Subcutaneous adipose tissue (tissue), 4 donors: ENCODE results near the gene ABCA4. TPM values are rescaled to one million over a fixed set of nuclear protein-coding genes. Genes with fewer than 3 reads are reported as not detected.

Source experiments
- total RNA-seq, 4 donors: library from RNA; depleted of rRNA; stranded (reverse); fragments of >200 nt; gene quantifications; one replicate each; pipeline ENCODE4 v1.1.0, GENCODE V29; 2016
- TF ChIP-seq, protein P1 (sequence below): fragments of 450-650 bp; IDR thresholded peaks from one replicate; pipeline ENCODE4 v1.5.1; 2016; ENCODE audit warnings: low read depth, mild to moderate bottlenecking, control low read depth, antibody characterized with exemption, moderate library complexity

Gene ABCA4
- total RNA-seq, 4 donors from 2014 or later = 0.16 to 0.51 (median 0.30) TPM

DNA sequence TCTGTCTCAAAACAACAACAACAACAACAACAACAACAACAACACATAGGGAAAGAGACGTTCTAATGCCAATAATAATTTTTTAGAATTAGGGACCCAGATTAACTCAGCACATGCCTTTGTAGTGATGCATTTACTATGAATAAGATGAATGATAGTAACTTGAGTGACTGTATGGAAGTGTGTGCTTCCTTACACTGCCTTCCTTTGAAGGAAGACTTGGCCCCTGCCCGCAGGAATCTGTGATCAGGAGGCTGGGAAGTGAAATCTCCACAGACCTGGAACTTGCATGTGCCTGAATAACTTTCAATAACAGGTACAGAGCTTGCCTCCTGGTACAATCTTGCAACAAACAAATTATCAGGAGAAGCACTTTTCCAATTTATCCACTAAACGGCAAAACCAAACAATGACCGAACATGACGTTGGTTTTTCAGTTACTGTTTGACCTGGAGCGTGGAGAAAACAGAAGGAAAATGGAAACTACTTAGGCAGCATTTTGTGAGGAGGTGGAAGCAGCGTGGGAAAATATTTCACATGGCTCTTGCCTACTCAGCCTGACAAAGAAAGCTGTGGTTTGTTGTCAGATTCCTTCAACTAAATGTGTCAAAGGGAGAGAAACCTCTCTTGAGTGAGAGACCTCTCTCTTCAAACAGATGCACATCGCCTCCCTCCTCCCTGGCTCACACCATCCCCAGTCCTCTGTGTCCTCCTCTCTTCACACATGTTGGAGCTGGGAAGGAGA, 10.1 kb upstream of the ABCA4 start:
- TF ChIP-seq, protein P1, sequence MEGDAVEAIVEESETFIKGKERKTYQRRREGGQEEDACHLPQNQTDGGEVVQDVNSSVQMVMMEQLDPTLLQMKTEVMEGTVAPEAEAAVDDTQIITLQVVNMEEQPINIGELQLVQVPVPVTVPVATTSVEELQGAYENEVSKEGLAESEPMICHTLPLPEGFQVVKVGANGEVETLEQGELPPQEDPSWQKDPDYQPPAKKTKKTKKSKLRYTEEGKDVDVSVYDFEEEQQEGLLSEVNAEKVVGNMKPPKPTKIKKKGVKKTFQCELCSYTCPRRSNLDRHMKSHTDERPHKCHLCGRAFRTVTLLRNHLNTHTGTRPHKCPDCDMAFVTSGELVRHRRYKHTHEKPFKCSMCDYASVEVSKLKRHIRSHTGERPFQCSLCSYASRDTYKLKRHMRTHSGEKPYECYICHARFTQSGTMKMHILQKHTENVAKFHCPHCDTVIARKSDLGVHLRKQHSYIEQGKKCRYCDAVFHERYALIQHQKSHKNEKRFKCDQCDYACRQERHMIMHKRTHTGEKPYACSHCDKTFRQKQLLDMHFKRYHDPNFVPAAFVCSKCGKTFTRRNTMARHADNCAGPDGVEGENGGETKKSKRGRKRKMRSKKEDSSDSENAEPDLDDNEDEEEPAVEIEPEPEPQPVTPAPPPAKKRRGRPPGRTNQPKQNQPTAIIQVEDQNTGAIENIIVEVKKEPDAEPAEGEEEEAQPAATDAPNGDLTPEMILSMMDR = no peak

DNA sequence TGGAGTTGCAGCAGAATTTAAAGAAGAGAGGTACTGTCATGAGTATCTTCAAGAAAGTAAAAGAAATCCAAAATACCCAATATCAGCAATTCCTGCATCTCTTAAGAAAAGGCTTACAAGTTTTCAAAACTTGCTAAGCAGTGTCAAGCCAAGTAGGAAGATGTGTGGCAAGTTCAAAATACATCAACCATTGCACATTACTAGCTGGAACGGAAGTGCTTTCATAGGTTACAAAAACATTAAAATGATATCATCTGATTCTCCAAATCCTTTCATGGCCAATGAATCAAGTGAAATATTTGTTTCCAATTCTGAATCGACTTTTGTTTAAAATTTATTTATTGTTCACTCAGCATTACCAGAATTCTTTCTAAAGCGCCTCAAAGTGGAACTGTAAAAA, 5.7 kb upstream of the ABCA4 start:
- TF ChIP-seq, protein P1 = no peak

DNA sequence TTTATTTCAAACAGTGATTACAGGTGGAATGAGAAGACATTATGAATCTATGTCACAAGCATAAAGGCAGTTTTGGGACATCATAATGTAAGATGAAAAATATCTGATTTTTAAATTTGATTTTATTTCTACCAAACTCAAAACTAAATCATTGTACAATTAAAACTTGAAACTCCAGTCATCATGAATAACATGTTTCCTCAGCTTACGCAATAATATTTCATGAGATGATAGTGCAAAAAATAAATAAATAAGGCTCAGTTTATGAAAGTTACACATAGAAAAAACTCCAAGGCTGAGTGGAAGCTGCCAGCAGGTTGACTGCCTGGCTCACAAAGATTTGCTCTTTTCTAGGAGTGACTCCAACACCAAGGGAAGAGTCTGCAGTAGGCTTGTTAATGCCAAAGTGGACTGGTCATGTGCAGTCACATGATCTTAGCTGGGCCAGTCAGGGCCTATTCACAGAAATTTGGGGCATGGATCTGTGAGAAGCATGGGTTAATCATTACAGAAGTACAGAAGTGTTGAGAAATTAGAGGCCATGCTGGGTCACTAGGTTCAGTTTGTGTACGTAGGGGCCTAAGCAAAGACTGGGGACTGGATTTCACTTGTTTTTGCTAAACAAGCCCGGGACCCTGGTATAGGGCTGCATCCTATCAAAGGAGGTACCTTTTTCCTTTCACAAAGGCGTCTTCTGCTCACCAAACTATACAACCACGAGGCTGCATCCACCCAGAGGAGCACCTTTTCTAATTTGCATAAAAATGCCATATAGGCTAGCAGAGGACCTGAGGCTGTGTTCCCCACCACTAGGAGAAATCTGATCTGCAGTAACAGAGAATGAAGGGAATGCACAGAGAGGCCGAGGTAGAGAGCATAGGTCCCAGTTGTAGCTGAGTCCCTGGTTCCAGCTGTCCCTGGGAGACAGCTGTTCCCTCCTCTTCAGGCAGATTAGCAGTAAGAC, 4.9 kb upstream of the ABCA4 start:
- TF ChIP-seq, protein P1 = no peak

DNA sequence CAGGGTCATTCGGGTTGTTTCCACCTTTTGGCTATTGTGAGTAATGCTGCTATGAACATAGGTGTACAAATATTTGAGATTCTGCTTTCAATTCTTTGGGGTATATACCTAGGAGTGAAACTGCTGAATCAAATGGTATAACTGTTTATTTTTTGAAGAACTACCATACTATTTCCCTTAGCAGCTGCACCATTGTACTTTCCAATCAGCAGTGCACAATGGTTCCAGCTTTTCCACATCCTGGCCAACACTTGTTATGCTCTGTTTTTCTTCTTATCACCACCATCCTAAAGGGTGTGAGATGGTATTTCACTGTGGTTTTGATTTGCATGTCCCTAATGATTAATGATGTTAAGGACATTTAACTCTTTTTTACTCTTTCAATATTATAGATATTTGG, 3.6 kb upstream of the ABCA4 start:
- TF ChIP-seq, protein P1 = no peak

DNA sequence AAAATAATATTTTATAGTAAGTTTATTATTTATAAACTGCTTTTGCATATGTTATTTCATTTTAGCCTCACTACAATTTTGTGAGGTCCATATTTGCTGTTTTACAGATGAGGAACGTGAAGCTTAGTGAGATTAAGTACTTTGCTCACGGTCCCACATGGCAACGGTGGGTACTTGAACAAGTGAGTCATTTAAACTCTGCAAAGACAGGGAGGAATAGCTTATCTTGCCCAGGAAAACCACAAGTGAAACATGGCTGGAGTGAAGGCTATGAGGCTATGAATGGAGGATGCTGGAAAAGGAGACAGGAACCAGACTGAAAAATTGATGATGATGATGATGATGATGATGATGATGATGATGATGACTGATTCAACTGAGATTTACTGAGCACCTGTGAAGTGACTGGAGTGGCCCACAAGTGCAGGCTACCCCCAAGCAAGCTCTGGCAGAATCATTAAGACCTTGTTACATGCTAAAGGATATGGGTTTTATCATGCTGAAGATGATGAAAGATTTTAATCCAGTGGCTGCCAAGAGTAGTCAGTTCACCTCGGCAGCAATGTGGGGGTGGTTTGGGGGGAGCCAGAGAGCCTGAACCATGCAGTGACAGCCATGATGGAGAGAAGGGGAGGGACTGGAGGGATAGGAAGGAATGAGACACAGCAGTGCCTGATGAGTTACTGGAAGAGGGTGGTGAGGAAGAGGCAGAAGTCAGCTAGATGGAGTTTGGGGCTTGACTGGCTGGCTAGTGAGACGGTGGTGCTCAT, 1.4 kb upstream of the ABCA4 start:
- TF ChIP-seq, protein P1 = no peak

DNA sequence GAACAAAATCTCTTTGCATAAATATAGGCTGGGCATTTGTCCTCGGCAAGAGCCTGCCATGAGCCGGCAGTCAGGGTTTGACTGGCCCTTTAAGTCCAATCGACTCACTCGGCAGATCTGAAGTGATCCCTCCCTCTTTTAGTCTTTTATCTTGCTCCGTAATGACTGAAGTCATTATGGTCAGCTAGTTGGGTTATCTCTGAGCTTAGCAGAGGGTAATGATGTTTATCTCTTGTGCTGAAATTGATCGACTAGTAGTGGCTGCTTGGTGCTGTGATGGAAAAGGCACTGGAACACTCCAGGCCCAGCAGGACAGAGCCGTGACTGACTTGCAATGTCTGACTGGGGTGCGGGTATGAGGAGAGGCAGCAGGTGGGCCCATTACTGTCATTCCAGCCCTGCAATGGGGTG, 468 bp upstream of the ABCA4 start:
- TF ChIP-seq, protein P1 = no peak
